Adrenal gland (tissue), 12 donors: ENCODE results near the gene AGK. TPM values are rescaled to one million over a fixed set of nuclear protein-coding genes. Genes with fewer than 3 reads are reported as not detected.

Source experiments
- DNase-seq, 7 donors: peaks; one replicate each; pipeline ENCODE4 v3.0.0-alpha.2; 2019 to 2020
- H3K27ac ChIP-seq, 5 donors: fragments of 200-600 bp; sonication (generic) in 4 of 5; 1 replicate in 3 of 5; 2 replicates in 2 of 5; pipeline versions ENCODE4 v1.5.1 to v1.8.0; 2016 to 2020; ENCODE audit warnings: mild to moderate bottlenecking in 1 of 5
- H3K27me3 ChIP-seq: fragments of 200-600 bp; 2 replicates; pipeline ENCODE4 v1.8.0; 2021
- H3K36me3 ChIP-seq, 2 donors: fragments of 200-600 bp; replicated peaks in 1 of 2; 1 replicate in 1 of 2; 2 replicates in 1 of 2; pipeline versions ENCODE4 v1.5.1 to v1.8.0; 2018 to 2022
- H3K4me1 ChIP-seq, 2 donors: fragments of 200-600 bp; replicated peaks in 1 of 2; 1 replicate in 1 of 2; 2 replicates in 1 of 2; pipeline versions ENCODE4 v1.5.1 to v1.8.0; 2018 to 2021
- H3K4me3 ChIP-seq, 4 donors: fragments of 200-600 bp; sonication (generic) in 3 of 4; one replicate each; pipeline ENCODE4 v1.5.1; 2016 to 2018
- H3K9me3 ChIP-seq, 3 donors: fragments of 200-600 bp; sonication (generic) in 1 of 3; replicated peaks in 1 of 3; 1 replicate in 2 of 3; 2 replicates in 1 of 3; pipeline versions ENCODE4 v1.5.1 to v1.8.0; 2016 to 2021
- POLR2A ChIP-seq, 2 donors: fragments of 450-650 bp; IDR thresholded peaks; one replicate each; pipeline ENCODE4 v1.6.1; 2017; ENCODE audit warnings: antibody characterized with exemption in 2 of 2, mild to moderate bottlenecking in 2 of 2, moderate library complexity in 1 of 2
- WGBS, 4 donors: extraction: QIAGEN DNeasy Blood & Tissue Kit in 2 of 4; methylation state at CpG; one replicate each; pipeline versions ENCODE4 v1.1.5 to v1.1.7; 2013 to 2017; 5-methylcytosine and 5-hydroxymethylcytosine counted together
- intact Hi-C, 2 donors: fragments of 100-400 bp; cut with DNase I; formaldehyde crosslinking; loops; one replicate each; pipeline versions ENCODE4 v1.14.1 to v1.15.0; 2022 to 2023
- polyA plus RNA-seq, 3 donors: library from polyadenylated mRNA; stranded (reverse); fragments of 200-250 nt in 2 of 3; fragments of 350-450 nt in 1 of 3; fragmentation: Illumina TruSeq in 1 of 3; extraction: RNeasy Lipid Tissue Mini Kit (QIAGEN cat#74804) in 1 of 3; gene quantifications; one replicate each; pipeline ENCODE4 v1.2.3, GENCODE V29; 2013 to 2014
- total RNA-seq, 9 donors: library from RNA; depleted of rRNA in 4 of 9; stranded (reverse); fragments of >200 nt in 4 of 9; fragments of 120-200 nt in 1 of 9; fragmentation: NEBNext Ultra II Directional in 1 of 9; extraction: Animal tissue kit (Norgen Biotek cat#: 25700) in 1 of 9; gene quantifications; one replicate each; pipeline versions ENCODE4 v1.1.0 to v1.2.4, GENCODE V29; 2013 to 2023
- TF ChIP-seq, protein P1 (sequence below), 6 experiments: fragments of 450-650 bp in 4 of 6; fragments of 200-600 bp in 2 of 6; sonication (generic) in 1 of 6; IDR thresholded peaks; 1 replicate in 5 of 6; 2 replicates in 1 of 6; pipeline versions ENCODE4 v1.5.1 to v1.8.0; 2016 to 2021; ENCODE audit warnings: antibody characterized with exemption in 6 of 6, mild to moderate bottlenecking in 2 of 6, moderate library complexity in 1 of 6
- donor health status: healthy with polysubstance abuse.
- donor health status: Bipolar disorder and iron deficiency.
- donor health status: DM: yes; HTN: yes; CAD: no.
- donor health status: DM: no; HTN: no; CAD: no.
- donor health status: DM: no; HTN: no; CAD: no.
- donor health status: DM: yes; HTN: yes; CAD: no.

The AGK gene
- total and polyA plus RNA-seq, 12 donors, result 11.1 to 89.9 (median 28.3) TPM

- peak overlapping the region in 1 of 5 donors; percentile 36 for H3K27ac ChIP-seq
- WGBS, 4 donors, result 88 to 95% (median 93%) methylated on average over 5 to 6 of the region's 6 CpGs
- H3K27me3 ChIP-seq, result no peaks in the 10 kb centered on the region
- H3K4me3 ChIP-seq, result no peak overlapping the region
- DNase-seq, result no peak
- no peaks in the 10 kb centered on the region for H3K9me3 ChIP-seq
- H3K4me1 ChIP-seq, result peaks cover 0 to 4% of the 10 kb centered on the region in 2 donors
- intact Hi-C loops, result no loop called here
- H3K36me3 ChIP-seq, result peaks cover 0 to 24% of the 10 kb centered on the region in 2 donors
- TF ChIP-seq, protein P1, sequence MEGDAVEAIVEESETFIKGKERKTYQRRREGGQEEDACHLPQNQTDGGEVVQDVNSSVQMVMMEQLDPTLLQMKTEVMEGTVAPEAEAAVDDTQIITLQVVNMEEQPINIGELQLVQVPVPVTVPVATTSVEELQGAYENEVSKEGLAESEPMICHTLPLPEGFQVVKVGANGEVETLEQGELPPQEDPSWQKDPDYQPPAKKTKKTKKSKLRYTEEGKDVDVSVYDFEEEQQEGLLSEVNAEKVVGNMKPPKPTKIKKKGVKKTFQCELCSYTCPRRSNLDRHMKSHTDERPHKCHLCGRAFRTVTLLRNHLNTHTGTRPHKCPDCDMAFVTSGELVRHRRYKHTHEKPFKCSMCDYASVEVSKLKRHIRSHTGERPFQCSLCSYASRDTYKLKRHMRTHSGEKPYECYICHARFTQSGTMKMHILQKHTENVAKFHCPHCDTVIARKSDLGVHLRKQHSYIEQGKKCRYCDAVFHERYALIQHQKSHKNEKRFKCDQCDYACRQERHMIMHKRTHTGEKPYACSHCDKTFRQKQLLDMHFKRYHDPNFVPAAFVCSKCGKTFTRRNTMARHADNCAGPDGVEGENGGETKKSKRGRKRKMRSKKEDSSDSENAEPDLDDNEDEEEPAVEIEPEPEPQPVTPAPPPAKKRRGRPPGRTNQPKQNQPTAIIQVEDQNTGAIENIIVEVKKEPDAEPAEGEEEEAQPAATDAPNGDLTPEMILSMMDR (IDR thresholded peaks at IDR 0.05), result no peak
- TF ChIP-seq POLR2A (IDR thresholded peaks at IDR 0.05), result no peak
Observed at GRCh38 chr7:141659501-141659900, 108.3 kb downstream of the AGK start.

GRCh38 chr7:141660259-141660658 is 109.0 kb downstream of the AGK start:
- Histone ChIP-seq H3K36me3 (peaks cover 0 to 31% of the 10 kb centered on the region in 2 donors), H3K27ac (peak overlapping the region in 1 of 5 donors; percentile 36), H3K4me1 (no peaks in the 10 kb centered on the region), H3K9me3 (no peaks in the 10 kb centered on the region), H3K27me3 (no peaks in the 10 kb centered on the region), H3K4me3 (no peak overlapping the region)
- peak in 2 of 7 donors; percentile 38 to 46 for DNase-seq
- intact Hi-C loops, result no loop called here
- WGBS, 4 donors, result 58 to 78% (median 71%) methylated on average over 1 to 4 of the region's 4 CpGs
- no peak for TF ChIP-seq POLR2A (IDR thresholded peaks at IDR 0.05)
- TF ChIP-seq, protein P1 (IDR thresholded peaks at IDR 0.05), result no peak

GRCh38 chr7:141663081-141663849 is 112.1 kb downstream of the AGK start:
- Histone ChIP-seq H3K27ac (peak overlapping the region in 1 of 5 donors; percentile 27), H3K27me3 (no peaks in the 10 kb centered on the region), H3K4me3 (no peak overlapping the region), H3K9me3 (no peaks in the 10 kb centered on the region), H3K36me3 (peaks cover 0 to 28% of the 10 kb centered on the region in 2 donors), H3K4me1 (no peaks in the 10 kb centered on the region)
- 68 to 88% (median 71%) methylated on average over 6 of the region's 6 CpGs for WGBS, 4 donors
- intact Hi-C loops, result no loop called here
- TF ChIP-seq POLR2A (IDR thresholded peaks at IDR 0.05), result no peak
- TF ChIP-seq, protein P1 (IDR thresholded peaks at IDR 0.05), result no peak
- no peak for DNase-seq

GRCh38 chr7:141664450-141664849 is 113.2 kb downstream of the AGK start:
- Histone ChIP-seq H3K36me3 (peaks cover 0 to 28% of the 10 kb centered on the region in 2 donors), H3K4me3 (no peak overlapping the region), H3K9me3 (no peaks in the 10 kb centered on the region), H3K27me3 (no peaks in the 10 kb centered on the region), H3K27ac (no peak overlapping the region), H3K4me1 (no peaks in the 10 kb centered on the region)
- intact Hi-C loops, result no loop called here
- 90 to 98% (median 96%) methylated on average over 6 of the region's 6 CpGs for WGBS, 4 donors
- no peak for DNase-seq
- TF ChIP-seq, protein P1 (IDR thresholded peaks at IDR 0.05), result no peak
- TF ChIP-seq POLR2A (IDR thresholded peaks at IDR 0.05), result no peak
